Esophagus muscularis mucosa (tissue), 4 donors: ENCODE results near the gene BLOC1S3.

Experiments used
- CTCF ChIP-seq, 3 experiments: fragments of 200-600 bp in 2 of 3; fragments of 450-650 bp in 1 of 3; sonication (generic) in 2 of 3; IDR thresholded peaks; one replicate each; pipeline ENCODE4 v1.5.1; 2017 to 2019; ENCODE audit warnings: antibody characterized with exemption in 3 of 3, mild to moderate bottlenecking in 2 of 3, moderate library complexity in 1 of 3
- EP300 ChIP-seq: sonication (generic); formaldehyde crosslinking; IDR thresholded peaks from one replicate; pipeline ENCODE4 v1.6.1; 2017; ENCODE audit warnings: antibody characterized with exemption
- POLR2A ChIP-seq: fragments of 450-650 bp; IDR thresholded peaks from one replicate; pipeline ENCODE4 v1.6.1; 2017; ENCODE audit warnings: antibody characterized with exemption, moderate library complexity, mild to moderate bottlenecking, low read depth
- POLR2AphosphoS5 ChIP-seq, 2 donors: sonication (generic); formaldehyde crosslinking; IDR thresholded peaks; one replicate each; pipeline ENCODE4 v1.6.1; 2017; ENCODE audit warnings: antibody characterized with exemption in 2 of 2

- TF ChIP-seq CTCF (IDR thresholded peaks at IDR 0.05) (no peak), POLR2AphosphoS5 (IDR thresholded peaks at IDR 0.05) (no peak), EP300 (no peak), POLR2A (no peak)
Measured at GRCh38 chr19:45141203-45141900, 37.2 kb upstream of the BLOC1S3 start.
